B cell (primary cell): ENCODE data around the gene MAP3K19.

ENCODE experiments used
- CTCF ChIP-seq: fragments of 200-600 bp; IDR thresholded peaks from one replicate; pipeline ENCODE4 v1.8.0; 2022; ENCODE audit warnings: antibody characterized with exemption, mild to moderate bottlenecking
- EZH2 ChIP-seq: IDR thresholded peaks from 2 replicates; pipeline ENCODE4 v1.6.1; 2012; ENCODE audit warnings: borderline replicate concordance, low read depth, mild to moderate bottlenecking, moderate library complexity, low read length; ENCODE audit not compliant: insufficient read depth, poor library complexity, severe bottlenecking

GRCh38 chr2:134973241-134974138 is 73.8 kb downstream of the MAP3K19 start:
- TF ChIP-seq CTCF (no peak), EZH2 (no peak)
